Caco-2 (cell line): Measurements from ENCODE around the gene SLC37A1. TPM values are rescaled to one million over a fixed set of nuclear protein-coding genes. Genes with fewer than 3 reads are reported as not detected.
A peak's percentile ranks its signal among the peaks of the same experiment; 100 is the strongest.

ENCODE experiments used
- BruUV-seq: library from RNA; stranded (reverse); fragments of 400-500 nt; replicated peaks from 2 replicates; lab custom pipeline; 2021; lab: Mats Ljungman, UMichigan
- CTCF ChIA-PET: fragments of 300-600 bp; sonication (Branson Sonifier 250); formaldehyde crosslinking; loops from one replicate; lab custom pipeline; 2022; ENCODE audit warnings: antibody characterized with exemption; lab: Charles Lee
- POLR2A ChIA-PET: fragments of 300-600 bp; sonication (Branson Sonifier 250); formaldehyde crosslinking; loops from one replicate; lab custom pipeline; 2022; ENCODE audit warnings: antibody characterized with exemption; lab: Charles Lee
- DNase-seq, 2 experiments: peaks; one replicate each; pipeline versions ENCODE4 v3.0.0 to v3.0.0-alpha.2; 2020 to 2022
- H3K27me3 ChIP-seq: replicated peaks from 2 replicates; pipeline ENCODE4 v1.6.0; 2011; ENCODE audit warnings: low read length; ENCODE audit not compliant: control insufficient read depth, insufficient read depth
- H3K36me3 ChIP-seq: 2 replicates; pipeline ENCODE4 v1.5.1; 2011; ENCODE audit warnings: low read length; ENCODE audit not compliant: control insufficient read depth, insufficient read depth
- H3K4me1 ChIP-seq: fragments of 250-450 bp; sonication (Bioruptor Pico); 2 replicates; pipeline ENCODE4 v1.5.1; 2020; ENCODE audit warnings: mild to moderate bottlenecking
- H3K4me3 ChIP-seq: 2 replicates; pipeline ENCODE4 v1.5.1; 2011; ENCODE audit warnings: low read depth, mild to moderate bottlenecking, control low read depth, low read length
- H3K9me3 ChIP-seq: fragments of 250-450 bp; sonication (Bioruptor Pico); 2 replicates; pipeline ENCODE4 v1.5.1; 2020; ENCODE audit warnings: mild to moderate bottlenecking, moderate library complexity
- H3K27ac Mint-ChIP-seq: one replicate; pipeline ENCODE4 v1.8.0; 2022; ENCODE audit warnings: mixed read lengths; ENCODE audit not compliant: unreplicated experiment
- H3K27me3 Mint-ChIP-seq: one replicate; pipeline ENCODE4 v1.8.0; 2022; ENCODE audit warnings: mixed read lengths; ENCODE audit not compliant: insufficient read depth, unreplicated experiment
- H3K36me3 Mint-ChIP-seq: one replicate; pipeline ENCODE4 v1.8.0; 2022; ENCODE audit warnings: mild to moderate bottlenecking, mixed read lengths; ENCODE audit not compliant: insufficient read depth, unreplicated experiment
- H3K4me1 Mint-ChIP-seq: one replicate; pipeline ENCODE4 v1.8.0; 2022; ENCODE audit warnings: low read depth, mixed read lengths; ENCODE audit not compliant: unreplicated experiment
- H3K4me3 Mint-ChIP-seq: one replicate; pipeline ENCODE4 v1.8.0; 2022; ENCODE audit warnings: mild to moderate bottlenecking, moderate library complexity, mixed read lengths; ENCODE audit not compliant: unreplicated experiment
- H3K9me3 Mint-ChIP-seq: one replicate; pipeline ENCODE4 v1.8.0; 2022; ENCODE audit warnings: mixed read lengths; ENCODE audit not compliant: unreplicated experiment
- CTCF ChIP-seq, 2 experiments: fragments of 200-600 bp in 1 of 2; IDR thresholded peaks; 1 replicate in 1 of 2; 2 replicates in 1 of 2; pipeline versions ENCODE4 v1.5.1 to v1.8.0; 2011 to 2022; ENCODE audit warnings: antibody characterized with exemption in 1 of 2, control low read depth in 1 of 2, inconsistent platforms in 1 of 2, low read depth in 1 of 2, low read length in 1 of 2, mild to moderate bottlenecking in 1 of 2, moderate library complexity in 1 of 2; ENCODE audit not compliant: insufficient read depth in 1 of 2, severe bottlenecking in 1 of 2, unreplicated experiment in 1 of 2
- intact Hi-C: fragments of 100-400 bp; cut with micrococcal nuclease; formaldehyde crosslinking; loops from one replicate; pipeline ENCODE4 v1.10.0; 2022; ENCODE audit not compliant: unreplicated experiment
- total RNA-seq: library from RNA; stranded (reverse); gene quantifications from 2 replicates; pipeline ENCODE4 v1.2.3, GENCODE V29; 2022

SLC37A1 gene
- total RNA-seq, 1 experiment from 2014 or later, result 9.8 TPM

GRCh38 chr21:42508371-42508770, 5.3 kb upstream of the SLC37A1 start:
- no peak overlapping the region for H3K4me3 ChIP-seq
- intact Hi-C loops, result loop anchor here (2.0 to 5.0 kb wide), 2 partner anchors 16 to 41 kb away; no protein-coding TSS in a partner anchor
- H3K4me1 ChIP-seq, result peaks cover 28% of the 10 kb centered on the region
- TF ChIP-seq CTCF (IDR thresholded peaks at IDR 0.05; ENCODE audit: insufficient read depth in 1 of 2, low read depth in 1 of 2, low read length in 1 of 2, severe bottlenecking in 1 of 2, unreplicated experiment in 1 of 2), result no peak
- DNase-seq, result peak; percentile 67 to 74
- Mint-ChIP-seq H3K27ac (peak overlapping the region; percentile 86), H3K4me3 (no peak overlapping the region), H3K9me3 (no peaks in the 10 kb centered on the region), H3K27me3 (no peaks in the 10 kb centered on the region), H3K36me3 (no peaks in the 10 kb centered on the region), H3K4me1 (peaks cover 33% of the 10 kb centered on the region)
- no TSS peak for BruUV-seq
- H3K27me3 ChIP-seq, result no peaks in the 10 kb centered on the region
- H3K36me3 ChIP-seq, result no peaks in the 10 kb centered on the region
- H3K9me3 ChIP-seq, result no peaks in the 10 kb centered on the region
- ChIA-PET POLR2A (interaction anchor here (0.6 to 0.7 kb wide), 2 partner anchors 12 to 31 kb away, joined by 3 to 6 read pairs; partner anchors contain the start of gene RSPH1), CTCF (interaction anchor here (0.6 to 1.1 kb wide), 4 partner anchors 18 to 151 kb away, joined by 3 to 7 read pairs (median 4); no protein-coding TSS in a partner anchor)

- POLR2A ChIA-PET, result interaction anchor here (0.6 kb wide), 1 partner anchor 252 kb away, joined by 3 read pairs; no protein-coding TSS in a partner anchor
Measured at GRCh38 chr21:42509244-42509643, 4.4 kb upstream of the SLC37A1 start.

More at GRCh38 chr21:42509244-42509643, 4.4 kb upstream of the SLC37A1 start:
- Mint-ChIP-seq H3K4me1 (peaks cover 33% of the 10 kb centered on the region), H3K9me3 (no peaks in the 10 kb centered on the region), H3K27ac (peak overlapping the region; percentile 86), H3K27me3 (no peaks in the 10 kb centered on the region), H3K4me3 (peak overlapping the region; percentile 36), H3K36me3 (no peaks in the 10 kb centered on the region)
- DNase-seq, result no peak
- no peak for TF ChIP-seq CTCF (IDR thresholded peaks at IDR 0.05; ENCODE audit: insufficient read depth in 1 of 2, low read depth in 1 of 2, low read length in 1 of 2, severe bottlenecking in 1 of 2, unreplicated experiment in 1 of 2)
- intact Hi-C loops, result loop anchor here (2.0 to 5.0 kb wide), 2 partner anchors 16 to 42 kb away; no protein-coding TSS in a partner anchor
- H3K4me3 ChIP-seq, result no peak overlapping the region
- H3K9me3 ChIP-seq, result no peaks in the 10 kb centered on the region
- peaks cover 28% of the 10 kb centered on the region for H3K4me1 ChIP-seq
- CTCF ChIA-PET, result interaction anchor here (0.6 kb wide), 1 partner anchor 405 kb away, joined by 9 read pairs; no protein-coding TSS in a partner anchor
- no TSS peak for BruUV-seq
- H3K36me3 ChIP-seq, result no peaks in the 10 kb centered on the region
- H3K27me3 ChIP-seq, result no peaks in the 10 kb centered on the region
